ENCODE results near the gene ERBB2.
A peak's percentile ranks its signal among the peaks of the same experiment; 100 is the strongest.

ERBB2 gene

GRCh38 chr17:39751637-39752036 lies 51.8 kb downstream of the ERBB2 start:
- Histone ChIP-seq H3K9ac (ENCODE audit: low read length) (no peak overlapping the region), H3K4me2 (ENCODE audit: low read depth, low read length) (no peak overlapping the region), H3K9me2 (replicated peaks; ENCODE audit: insufficient read depth, low read length) (no peaks in the 10 kb centered on the region)

GRCh38 chr17:39752241-39752881 lies 52.5 kb downstream of the ERBB2 start:
- Histone ChIP-seq H3K36me3 (replicated peaks; ENCODE audit: insufficient read depth, low read length) (no peaks in the 10 kb centered on the region), H3K4me1 (ENCODE audit: low read length) (peaks cover 32% of the 10 kb centered on the region), H3K79me2 (ENCODE audit: low read length) (peaks cover 11% of the 10 kb centered on the region), H3K4me3 (ENCODE audit: low read length) (no peak overlapping the region), H4K20me1 (ENCODE audit: insufficient read depth, low read length) (no peaks in the 10 kb centered on the region), H3K9me2 (replicated peaks; ENCODE audit: insufficient read depth, low read length) (no peaks in the 10 kb centered on the region), H3F3A (ENCODE audit: insufficient read depth, low read length) (peaks cover 28% of the 10 kb centered on the region), H3K27me3 (replicated peaks; ENCODE audit: insufficient read depth, low read length) (no peaks in the 10 kb centered on the region; the same call in 1 of the 2 replicates), H3K4me2 (ENCODE audit: low read depth, low read length) (no peak overlapping the region), H3K27ac (ENCODE audit: low read length) (no peak overlapping the region), H3K9me3 (replicated peaks; ENCODE audit: insufficient read depth, low read length) (no peaks in the 10 kb centered on the region), H3K9ac (ENCODE audit: low read length) (no peak overlapping the region), H2AFZ (ENCODE audit: low read length) (no peak overlapping the region)
- no peak for DNase-seq
- no peak for TF ChIP-seq EZH2 (optimal IDR thresholded peaks at IDR 0.05; ENCODE audit: low read depth, low read length)
- no peak for TF ChIP-seq EZH2phosphoT487 (IDR thresholded peaks at IDR 0.05; ENCODE audit: low read length)
- TF ChIP-seq CTCF (IDR thresholded peaks at IDR 0.05; ENCODE audit: low read length), result no peak

More at GRCh38 chr17:39751637-39752036, 51.8 kb downstream of the ERBB2 start:
- Histone ChIP-seq H4K20me1 (ENCODE audit: insufficient read depth, low read length) (no peaks in the 10 kb centered on the region), H3K79me2 (ENCODE audit: low read length) (0 out of 2 replicates have a peak, but pooled peaks cover 6% of the 10 kb centered on the region), H3K9me3 (replicated peaks; ENCODE audit: insufficient read depth, low read length) (no peaks in the 10 kb centered on the region), H3K36me3 (replicated peaks; ENCODE audit: insufficient read depth, low read length) (no peaks in the 10 kb centered on the region), H3K4me1 (ENCODE audit: low read length) (peaks cover 24% of the 10 kb centered on the region), H3F3A (ENCODE audit: insufficient read depth, low read length) (peaks cover 21% of the 10 kb centered on the region), H2AFZ (ENCODE audit: low read length) (no peak overlapping the region), H3K27ac (ENCODE audit: low read length) (no peak overlapping the region), H3K27me3 (replicated peaks; ENCODE audit: insufficient read depth, low read length) (no peaks in the 10 kb centered on the region; the same call in 1 of the 2 replicates), H3K4me3 (ENCODE audit: low read length) (no peak overlapping the region)
- TF ChIP-seq EZH2 (optimal IDR thresholded peaks at IDR 0.05; ENCODE audit: low read depth, low read length), result no peak
- DNase-seq, result no peak

- peak overlapping the region; percentile 85 for H3K4me3 ChIP-seq (ENCODE audit: low read length)
- H3K79me2 ChIP-seq (ENCODE audit: low read length), result peaks cover 13% of the 10 kb centered on the region
- DNase-seq, result peak; percentile 60
- no peaks in the 10 kb centered on the region for H3K9me3 ChIP-seq (replicated peaks; ENCODE audit: insufficient read depth, low read length)
- H3K36me3 ChIP-seq (replicated peaks; ENCODE audit: insufficient read depth, low read length), result no peaks in the 10 kb centered on the region
- H3F3A ChIP-seq (ENCODE audit: insufficient read depth, low read length), result peaks cover 41% of the 10 kb centered on the region
- H3K4me1 ChIP-seq (ENCODE audit: low read length), result peaks cover 44% of the 10 kb centered on the region
- H3K27ac ChIP-seq (ENCODE audit: low read length), result peak overlapping the region; percentile 99
- peak overlapping the region; percentile 96 for H3K9ac ChIP-seq (ENCODE audit: low read length)
- H3K9me2 ChIP-seq (replicated peaks; ENCODE audit: insufficient read depth, low read length), result no peaks in the 10 kb centered on the region
- TF ChIP-seq EZH2 (optimal IDR thresholded peaks at IDR 0.05; ENCODE audit: low read depth, low read length) (no peak), EZH2phosphoT487 (IDR thresholded peaks at IDR 0.05; ENCODE audit: low read length) (no peak), CTCF (IDR thresholded peaks at IDR 0.05; ENCODE audit: low read length) (no peak)
- H4K20me1 ChIP-seq (ENCODE audit: insufficient read depth, low read length), result no peaks in the 10 kb centered on the region
- peak overlapping the region; percentile 96 for H3K4me2 ChIP-seq (ENCODE audit: low read depth, low read length)
- H2AFZ ChIP-seq (ENCODE audit: low read length), result peak overlapping the region; percentile 86
- no peaks in the 10 kb centered on the region; the same call in 1 of the 2 replicates for H3K27me3 ChIP-seq (replicated peaks; ENCODE audit: insufficient read depth, low read length)
These were observed 53.8 kb downstream of the ERBB2 start for GRCh38 chr17:39753514-39754160.
